Adipocyte (in vitro differentiated cells): ENCODE measurements around the gene C19orf33.
"Not testable (repeated sequence)": the region's sequence is repeated elsewhere in the genome, so short reads cannot be mapped to it uniquely, and the experiment has no call there.

Experiments used
- DNase-seq: peaks from one replicate; pipeline ENCODE4 v3.0.0-alpha.2; 2015; ENCODE audit warnings: low read depth
- H3K27me3 ChIP-seq: replicated peaks from 2 replicates; pipeline ENCODE4 v1.7.0; 2013; ENCODE audit warnings: mild to moderate bottlenecking, low read length, moderate library complexity; ENCODE audit not compliant: control insufficient read depth, insufficient read depth
- H3K36me3 ChIP-seq: 2 replicates; pipeline ENCODE4 v1.7.0; 2013; ENCODE audit warnings: low read length, mild to moderate bottlenecking, moderate library complexity; ENCODE audit not compliant: control insufficient read depth, insufficient read depth, severe bottlenecking
- H3K4me1 ChIP-seq: 2 replicates; pipeline ENCODE4 v1.7.0; 2013; ENCODE audit warnings: mild to moderate bottlenecking, low read length, moderate library complexity; ENCODE audit not compliant: control insufficient read depth, insufficient read depth
- H3K4me3 ChIP-seq: 2 replicates; pipeline ENCODE4 v1.7.0; 2013; ENCODE audit warnings: mild to moderate bottlenecking, low read length, moderate library complexity
- H3K9ac ChIP-seq: 2 replicates; pipeline ENCODE4 v1.7.0; 2013; ENCODE audit warnings: mild to moderate bottlenecking, low read length, moderate library complexity
- H3K9me3 ChIP-seq: 2 replicates; pipeline ENCODE4 v1.7.0; 2013; ENCODE audit warnings: mild to moderate bottlenecking, low read length, moderate library complexity; ENCODE audit not compliant: control insufficient read depth

The C19orf33 gene

GRCh38 chr19:38303517-38304351 is at the start of gene C19orf33:
Gene C19orf33 (plus strand): TSS chr19:38304251. CDS start chr19:38304262, 11 bp downstream.
- H3K27me3 ChIP-seq: no peaks in the 10 kb centered on the region
- peaks cover 20% of the 10 kb centered on the region for H3K36me3 ChIP-seq
- H3K4me3 ChIP-seq: no peak within 1 kb of the TSS
- H3K9me3 ChIP-seq: no peaks in the 10 kb centered on the region
- H3K4me1 ChIP-seq: peaks cover 10% of the 10 kb centered on the region
- no peak for DNase-seq
- no peak within 1 kb of the TSS for H3K9ac ChIP-seq

- Histone ChIP-seq H3K9me3 (no peaks in the 10 kb centered on the region), H3K36me3 (no peaks in the 10 kb centered on the region), H3K4me1 (peaks cover 23% of the 10 kb centered on the region), H3K9ac (peak overlapping the region; percentile 62), H3K27me3 (no peaks in the 10 kb centered on the region), H3K4me3 (peak overlapping the region; percentile 61)
- DNase-seq: no peak
Measured at GRCh38 chr19:38255383-38256014, 48.6 kb upstream of the C19orf33 start.

GRCh38 chr19:38261942-38262341 is 42.1 kb upstream of the C19orf33 start:
- not testable (repeated sequence) for H3K27me3 ChIP-seq, H3K9ac ChIP-seq, DNase-seq, H3K4me3 ChIP-seq, H3K36me3 ChIP-seq, H3K9me3 ChIP-seq, H3K4me1 ChIP-seq

DNA sequence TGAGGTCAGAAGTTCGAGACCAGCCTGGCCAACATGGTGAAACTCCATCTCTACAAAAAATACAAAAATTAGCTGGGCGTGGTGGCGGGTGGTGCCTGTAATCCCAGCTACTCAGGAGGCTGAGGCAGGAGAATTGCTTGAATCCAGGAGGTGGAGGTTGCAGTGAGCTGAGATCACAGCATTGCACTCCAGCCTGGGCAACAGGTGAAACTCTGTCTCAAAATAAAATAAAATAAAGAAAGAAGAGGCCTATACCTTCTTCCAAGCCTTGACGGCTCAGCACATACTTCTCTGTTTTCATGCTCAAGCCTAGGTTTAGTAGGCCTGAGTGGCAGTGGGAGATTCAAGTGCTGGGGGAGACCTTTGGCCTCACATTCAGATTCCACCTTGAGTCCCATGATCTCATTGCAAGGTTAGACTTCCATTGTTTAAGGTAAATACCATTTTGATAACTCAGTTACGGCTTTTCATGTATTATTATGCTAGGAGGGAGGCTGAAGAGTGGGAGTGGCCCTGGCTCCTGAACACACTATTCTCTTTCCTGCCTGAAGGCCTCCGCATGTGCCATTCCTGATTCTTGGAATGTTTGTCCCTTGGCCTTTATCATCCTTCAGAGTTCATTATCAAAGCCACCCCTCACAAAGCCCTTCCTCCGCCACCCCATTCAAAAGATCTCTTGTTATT is 41.3 kb upstream of the C19orf33 start:
- Histone ChIP-seq H3K9me3 (no peaks in the 10 kb centered on the region), H3K9ac (no peak overlapping the region), H3K36me3 (no peaks in the 10 kb centered on the region), H3K4me1 (peaks cover 9% of the 10 kb centered on the region), H3K27me3 (no peaks in the 10 kb centered on the region), H3K4me3 (no peak overlapping the region)
- no peak for DNase-seq

- Histone ChIP-seq H3K9me3 (no peaks in the 10 kb centered on the region), H3K27me3 (no peaks in the 10 kb centered on the region), H3K4me1 (peaks cover 9% of the 10 kb centered on the region), H3K4me3 (peak overlapping the region; percentile 72), H3K36me3 (no peaks in the 10 kb centered on the region), H3K9ac (no peak overlapping the region)
- peak; percentile 49 for DNase-seq
Measured at GRCh38 chr19:38263689-38264485, 40.2 kb upstream of the C19orf33 start.

- Histone ChIP-seq H3K4me1 (peaks cover 9% of the 10 kb centered on the region), H3K9ac (no peak within 1 kb of the TSS), H3K4me3 (peak within 1 kb of the TSS; percentile 72), H3K36me3 (no peaks in the 10 kb centered on the region), H3K27me3 (no peaks in the 10 kb centered on the region), H3K9me3 (no peaks in the 10 kb centered on the region)
- no peak for DNase-seq
Measured at GRCh38 chr19:38264486-38265212, 39.4 kb upstream of the C19orf33 start, which contains the start of gene SPINT2. Gene SPINT2 (plus strand): TSS chr19:38264573. CDS start chr19:38264893, 320 bp downstream.

- H3K4me3 ChIP-seq: no peak overlapping the region
- no peaks in the 10 kb centered on the region for H3K36me3 ChIP-seq
- peaks cover 15% of the 10 kb centered on the region for H3K4me1 ChIP-seq
- H3K9me3 ChIP-seq: no peaks in the 10 kb centered on the region
- DNase-seq: no peak
- no peaks in the 10 kb centered on the region for H3K27me3 ChIP-seq
- no peak overlapping the region for H3K9ac ChIP-seq
Measured at GRCh38 chr19:38265213-38265861, 38.7 kb upstream of the C19orf33 start.

DNA sequence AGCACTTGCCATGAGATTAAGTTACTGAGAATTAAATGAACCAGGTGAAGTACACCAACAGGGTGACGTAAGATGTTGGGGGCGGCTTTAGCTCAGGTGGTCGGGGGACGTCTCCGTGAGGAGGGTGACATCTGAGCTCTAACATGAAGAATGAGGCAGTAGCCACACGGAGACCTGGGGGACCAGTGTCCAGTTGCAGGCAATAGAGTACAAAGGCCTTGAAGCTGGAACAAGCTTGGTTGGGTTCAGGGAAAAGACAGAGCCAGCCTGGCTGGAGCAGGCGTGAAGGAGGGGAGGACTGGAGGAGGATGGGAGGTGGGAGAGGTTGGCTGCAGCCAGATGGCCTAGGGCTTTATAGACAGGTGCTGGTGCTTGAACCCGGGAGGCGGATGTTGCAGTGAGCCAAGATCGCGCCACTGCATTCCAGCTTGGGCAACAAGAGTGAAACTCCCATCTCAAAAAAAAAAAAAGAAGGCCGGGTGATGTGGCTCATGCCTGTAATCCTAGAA is 38.1 kb upstream of the C19orf33 start:
- no peak overlapping the region for H3K9ac ChIP-seq
- H3K36me3 ChIP-seq: no peaks in the 10 kb centered on the region
- H3K9me3 ChIP-seq: no peaks in the 10 kb centered on the region
- H3K27me3 ChIP-seq: no peaks in the 10 kb centered on the region
- DNase-seq: no peak
- peaks cover 19% of the 10 kb centered on the region for H3K4me1 ChIP-seq
- H3K4me3 ChIP-seq: no peak overlapping the region

- Histone ChIP-seq H3K27me3 (no peaks in the 10 kb centered on the region), H3K4me3 (no peak overlapping the region)
Measured at GRCh38 chr19:38266981-38267597, 37.0 kb upstream of the C19orf33 start.

More at GRCh38 chr19:38266981-38267597, 37.0 kb upstream of the C19orf33 start:
- Histone ChIP-seq H3K36me3 (no peaks in the 10 kb centered on the region), H3K9me3 (no peaks in the 10 kb centered on the region), H3K9ac (no peak overlapping the region), H3K4me1 (peaks cover 19% of the 10 kb centered on the region)
- peak; percentile 44 for DNase-seq
